Measurements from ENCODE around the gene SYT1.

SYT1 gene

DNA sequence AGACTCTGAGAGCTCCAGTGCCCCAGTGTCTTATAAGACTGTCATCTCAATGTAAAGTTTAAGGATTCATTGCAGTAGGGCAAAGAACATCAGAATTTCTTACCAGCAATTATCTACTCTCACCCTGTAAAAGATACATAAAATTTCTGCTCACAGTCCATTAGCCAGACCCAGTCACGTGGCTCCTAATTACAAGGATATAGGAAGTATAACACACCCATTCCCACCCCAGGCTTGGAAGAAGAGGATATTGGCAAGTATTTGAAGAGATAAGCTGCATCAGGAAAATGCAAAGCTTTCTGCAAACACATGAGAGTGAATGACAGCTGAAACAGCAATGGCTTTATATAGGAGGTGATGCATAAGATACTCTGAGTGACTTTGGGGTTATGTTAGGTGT, 14.3 kb downstream of the SYT1 start:
- H3K4me3 ChIP-seq (ENCODE audit: low read depth, low read length): no peak overlapping the region
- H3K27me3 ChIP-seq (ENCODE audit: control insufficient read depth, insufficient read depth, low read length): no peaks in the 10 kb centered on the region
- no peaks in the 10 kb centered on the region for H3K79me2 ChIP-seq
- no peak overlapping the region for H2AFZ ChIP-seq
- no peaks in the 10 kb centered on the region for H3K4me1 ChIP-seq
- H3K27ac ChIP-seq: no peak overlapping the region
- H3K36me3 ChIP-seq (ENCODE audit: control insufficient read depth, insufficient read depth, low read length): no peaks in the 10 kb centered on the region
- no peak overlapping the region for H3K9ac ChIP-seq
- TF ChIP-seq, protein P1, sequence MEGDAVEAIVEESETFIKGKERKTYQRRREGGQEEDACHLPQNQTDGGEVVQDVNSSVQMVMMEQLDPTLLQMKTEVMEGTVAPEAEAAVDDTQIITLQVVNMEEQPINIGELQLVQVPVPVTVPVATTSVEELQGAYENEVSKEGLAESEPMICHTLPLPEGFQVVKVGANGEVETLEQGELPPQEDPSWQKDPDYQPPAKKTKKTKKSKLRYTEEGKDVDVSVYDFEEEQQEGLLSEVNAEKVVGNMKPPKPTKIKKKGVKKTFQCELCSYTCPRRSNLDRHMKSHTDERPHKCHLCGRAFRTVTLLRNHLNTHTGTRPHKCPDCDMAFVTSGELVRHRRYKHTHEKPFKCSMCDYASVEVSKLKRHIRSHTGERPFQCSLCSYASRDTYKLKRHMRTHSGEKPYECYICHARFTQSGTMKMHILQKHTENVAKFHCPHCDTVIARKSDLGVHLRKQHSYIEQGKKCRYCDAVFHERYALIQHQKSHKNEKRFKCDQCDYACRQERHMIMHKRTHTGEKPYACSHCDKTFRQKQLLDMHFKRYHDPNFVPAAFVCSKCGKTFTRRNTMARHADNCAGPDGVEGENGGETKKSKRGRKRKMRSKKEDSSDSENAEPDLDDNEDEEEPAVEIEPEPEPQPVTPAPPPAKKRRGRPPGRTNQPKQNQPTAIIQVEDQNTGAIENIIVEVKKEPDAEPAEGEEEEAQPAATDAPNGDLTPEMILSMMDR (IDR thresholded peaks at IDR 0.05): no peak
- no peaks in the 10 kb centered on the region for H3K9me3 ChIP-seq (ENCODE audit: control insufficient read depth, low read length)
- no peak overlapping the region for H3K4me2 ChIP-seq (ENCODE audit: low read length)

- H3K4me3 ChIP-seq (ENCODE audit: low read depth, low read length): no peak overlapping the region
- no peak overlapping the region for H2AFZ ChIP-seq
- TF ChIP-seq, protein P1 (IDR thresholded peaks at IDR 0.05): no peak
- H3K79me2 ChIP-seq: no peaks in the 10 kb centered on the region
- no peaks in the 10 kb centered on the region for H3K4me1 ChIP-seq
- H3K4me2 ChIP-seq (ENCODE audit: low read length): no peak overlapping the region
- H3K27me3 ChIP-seq (ENCODE audit: control insufficient read depth, insufficient read depth, low read length): no peaks in the 10 kb centered on the region
- no peak overlapping the region for H3K9ac ChIP-seq
- no peaks in the 10 kb centered on the region for H3K36me3 ChIP-seq (ENCODE audit: control insufficient read depth, insufficient read depth, low read length)
- H3K27ac ChIP-seq: no peak overlapping the region
- H3K9me3 ChIP-seq (ENCODE audit: control insufficient read depth, low read length): no peaks in the 10 kb centered on the region
Measured at GRCh38 chr12:78880078-78880477, 15.5 kb downstream of the SYT1 start.

- H3K27ac ChIP-seq: no peak overlapping the region
- no peaks in the 10 kb centered on the region for H3K79me2 ChIP-seq
- H3K9ac ChIP-seq: no peak overlapping the region
- H3K4me1 ChIP-seq: no peaks in the 10 kb centered on the region
- no peaks in the 10 kb centered on the region for H3K27me3 ChIP-seq (ENCODE audit: control insufficient read depth, insufficient read depth, low read length)
- H3K4me3 ChIP-seq (ENCODE audit: low read depth, low read length): no peak overlapping the region
- TF ChIP-seq, protein P1 (IDR thresholded peaks at IDR 0.05): no peak
- H2AFZ ChIP-seq: no peak overlapping the region
- H3K36me3 ChIP-seq (ENCODE audit: control insufficient read depth, insufficient read depth, low read length): no peaks in the 10 kb centered on the region
- H3K4me2 ChIP-seq (ENCODE audit: low read length): no peak overlapping the region
- no peaks in the 10 kb centered on the region for H3K9me3 ChIP-seq (ENCODE audit: control insufficient read depth, low read length)
Measured at GRCh38 chr12:78881685-78882084, 17.1 kb downstream of the SYT1 start.

DNA sequence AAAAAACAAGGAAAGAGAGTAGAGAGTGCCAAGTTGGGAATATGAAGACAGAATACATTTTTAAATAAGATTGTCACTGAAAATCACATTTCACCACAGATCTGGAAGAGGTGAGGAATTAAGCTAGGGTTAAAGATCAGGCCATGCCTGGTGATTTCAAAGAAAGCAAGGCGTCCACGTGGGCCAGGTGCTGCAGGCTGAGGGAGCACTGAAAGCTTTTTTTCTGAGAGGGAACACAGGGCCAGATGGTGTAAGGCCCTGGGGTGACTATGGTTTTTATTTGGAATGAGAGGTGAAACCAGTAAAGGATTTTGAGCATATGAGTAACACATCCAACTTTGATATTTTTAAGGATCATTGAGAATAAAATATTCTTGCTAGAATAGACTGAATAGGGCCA, 20.9 kb downstream of the SYT1 start:
- TF ChIP-seq, protein P1 (IDR thresholded peaks at IDR 0.05): no peak
- H3K4me3 ChIP-seq (ENCODE audit: low read depth, low read length): no peak overlapping the region

GRCh38 chr12:78886719-78887407, 22.3 kb downstream of the SYT1 start:
- H3K27me3 ChIP-seq (ENCODE audit: control insufficient read depth, insufficient read depth, low read length): no peaks in the 10 kb centered on the region
- TF ChIP-seq, protein P1 (IDR thresholded peaks at IDR 0.05): no peak
- no peak overlapping the region for H3K27ac ChIP-seq
- no peak overlapping the region for H3K9ac ChIP-seq
- H3K79me2 ChIP-seq: no peaks in the 10 kb centered on the region
- no peak overlapping the region for H2AFZ ChIP-seq
- H3K9me3 ChIP-seq (ENCODE audit: control insufficient read depth, low read length): no peaks in the 10 kb centered on the region
- H3K4me2 ChIP-seq (ENCODE audit: low read length): no peak overlapping the region
- H3K4me3 ChIP-seq (ENCODE audit: low read depth, low read length): no peak overlapping the region
- no peaks in the 10 kb centered on the region for H3K4me1 ChIP-seq
- H3K36me3 ChIP-seq (ENCODE audit: control insufficient read depth, insufficient read depth, low read length): no peaks in the 10 kb centered on the region

More for the DNA sequence above, 20.9 kb downstream of the SYT1 start:
- Histone ChIP-seq H3K9ac (no peak overlapping the region), H3K9me3 (ENCODE audit: control insufficient read depth, low read length) (no peaks in the 10 kb centered on the region), H3K4me2 (ENCODE audit: low read length) (no peak overlapping the region), H3K79me2 (no peaks in the 10 kb centered on the region), H3K27me3 (ENCODE audit: control insufficient read depth, insufficient read depth, low read length) (no peaks in the 10 kb centered on the region), H2AFZ (no peak overlapping the region), H3K27ac (no peak overlapping the region), H3K36me3 (ENCODE audit: control insufficient read depth, insufficient read depth, low read length) (no peaks in the 10 kb centered on the region), H3K4me1 (no peaks in the 10 kb centered on the region)

Data from parathyroid adenoma (tissue), 2 donors.